Ascending aorta (tissue), 2 donors: ENCODE measurements around the gene IDUA. TPM values are rescaled to one million over a fixed set of nuclear protein-coding genes. Genes with fewer than 3 reads are reported as not detected.

ENCODE experiments used
- DNase-seq, 2 donors: peaks; one replicate each; pipeline ENCODE4 v3.0.0-alpha.2; 2019; ENCODE audit warnings: low spot score in 2 of 2
- H3K27ac ChIP-seq, 2 donors: fragments of 200-600 bp; sonication (generic); one replicate each; pipeline ENCODE4 v1.5.1; 2016 to 2017; ENCODE audit warnings: mild to moderate bottlenecking in 1 of 2
- H3K27me3 ChIP-seq: fragments of 200-600 bp; sonication (generic); one replicate; pipeline ENCODE4 v1.5.1; 2017
- H3K36me3 ChIP-seq, 2 donors: fragments of 200-600 bp; sonication (generic); one replicate each; pipeline ENCODE4 v1.5.1; 2016
- H3K4me1 ChIP-seq, 2 donors: fragments of 200-600 bp; sonication (generic); one replicate each; pipeline ENCODE4 v1.5.1; 2016 to 2017; ENCODE audit warnings: mild to moderate bottlenecking in 1 of 2
- H3K4me3 ChIP-seq, 2 donors: fragments of 200-600 bp; sonication (generic); one replicate each; pipeline ENCODE4 v1.5.1; 2016 to 2017; ENCODE audit warnings: mild to moderate bottlenecking in 1 of 2
- H3K9me3 ChIP-seq, 2 donors: fragments of 200-600 bp; sonication (generic); one replicate each; pipeline ENCODE4 v1.5.1; 2016
- intact Hi-C: fragments of 100-400 bp; cut with DNase I; formaldehyde crosslinking; loops from one replicate; pipeline ENCODE4 v1.15.1; 2023
- total RNA-seq: library from RNA; depleted of rRNA; stranded (reverse); fragments of >200 nt; gene quantifications from one replicate; pipeline ENCODE4 v1.1.0, GENCODE V29; 2016
- TF ChIP-seq, protein P1 (sequence below), 3 experiments: fragments of 200-600 bp in 2 of 3; fragments of 450-650 bp in 1 of 3; sonication (generic) in 2 of 3; IDR thresholded peaks; one replicate each; pipeline ENCODE4 v1.5.1; 2016 to 2019; ENCODE audit warnings: antibody characterized with exemption in 3 of 3, mild to moderate bottlenecking in 1 of 3, moderate library complexity in 1 of 3

Gene IDUA
- total RNA-seq, 1 donor from 2014 or later = 118 TPM

DNA sequence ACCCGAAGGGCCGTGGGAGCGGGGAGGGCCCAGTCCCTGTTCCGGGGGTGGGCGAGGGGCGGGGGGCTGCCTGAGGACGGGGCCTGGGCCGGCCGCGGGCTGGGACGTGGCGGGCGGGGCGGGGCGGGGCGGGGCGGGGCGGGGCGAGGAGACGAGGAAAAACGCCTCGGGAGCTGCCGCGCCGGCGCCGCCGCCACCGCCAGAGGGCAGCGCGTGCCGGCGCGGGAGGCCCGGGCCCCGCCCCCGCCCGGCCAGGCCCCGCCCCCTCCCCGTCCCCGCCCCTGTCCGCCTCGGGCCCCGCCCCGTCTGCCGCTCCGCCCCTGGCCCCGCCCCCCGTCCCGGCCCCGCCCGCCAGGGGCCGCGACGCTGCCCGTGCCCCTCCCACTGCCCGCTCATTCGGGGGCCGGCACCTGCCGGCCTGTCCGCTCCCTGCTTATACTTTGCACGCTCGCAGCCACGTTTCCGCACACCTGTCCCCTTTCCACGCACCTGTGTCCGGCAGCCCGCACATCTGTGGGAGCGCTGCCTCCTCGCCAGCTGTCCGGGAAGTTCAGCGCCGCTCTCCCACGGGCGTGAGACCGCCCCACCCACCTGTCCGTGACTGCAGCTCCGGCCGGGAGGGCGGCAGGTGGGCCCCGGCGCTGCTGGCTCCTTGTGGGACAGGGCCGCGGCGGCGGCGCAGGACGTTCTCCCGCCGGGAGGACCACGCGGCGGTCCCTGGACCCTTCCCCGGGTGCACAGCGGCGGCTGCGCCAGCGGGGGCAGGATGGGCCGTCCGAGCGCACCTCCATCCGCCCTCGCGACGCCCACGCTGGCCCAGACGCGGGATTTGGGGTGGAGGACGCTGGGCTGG lies 22.9 kb downstream of the IDUA start:
- peaks cover 21 to 23% of the 10 kb centered on the region in 2 donors for H3K4me1 ChIP-seq
- H3K27me3 ChIP-seq = no peaks in the 10 kb centered on the region
- DNase-seq = peak in 1 of 2 donors; percentile 82
- H3K9me3 ChIP-seq = no peaks in the 10 kb centered on the region
- intact Hi-C loops = loop anchor here (1.0 to 5.0 kb wide), 7 partner anchors 25 to 238 kb away; partner anchors contain the start of genes CTBP1 and DGKQ
- TF ChIP-seq, protein P1, sequence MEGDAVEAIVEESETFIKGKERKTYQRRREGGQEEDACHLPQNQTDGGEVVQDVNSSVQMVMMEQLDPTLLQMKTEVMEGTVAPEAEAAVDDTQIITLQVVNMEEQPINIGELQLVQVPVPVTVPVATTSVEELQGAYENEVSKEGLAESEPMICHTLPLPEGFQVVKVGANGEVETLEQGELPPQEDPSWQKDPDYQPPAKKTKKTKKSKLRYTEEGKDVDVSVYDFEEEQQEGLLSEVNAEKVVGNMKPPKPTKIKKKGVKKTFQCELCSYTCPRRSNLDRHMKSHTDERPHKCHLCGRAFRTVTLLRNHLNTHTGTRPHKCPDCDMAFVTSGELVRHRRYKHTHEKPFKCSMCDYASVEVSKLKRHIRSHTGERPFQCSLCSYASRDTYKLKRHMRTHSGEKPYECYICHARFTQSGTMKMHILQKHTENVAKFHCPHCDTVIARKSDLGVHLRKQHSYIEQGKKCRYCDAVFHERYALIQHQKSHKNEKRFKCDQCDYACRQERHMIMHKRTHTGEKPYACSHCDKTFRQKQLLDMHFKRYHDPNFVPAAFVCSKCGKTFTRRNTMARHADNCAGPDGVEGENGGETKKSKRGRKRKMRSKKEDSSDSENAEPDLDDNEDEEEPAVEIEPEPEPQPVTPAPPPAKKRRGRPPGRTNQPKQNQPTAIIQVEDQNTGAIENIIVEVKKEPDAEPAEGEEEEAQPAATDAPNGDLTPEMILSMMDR (IDR thresholded peaks at IDR 0.05) = peak in 1 of 3 experiments; percentile 42
- peak overlapping the region; percentile 80 to 89 for H3K4me3 ChIP-seq
- peak overlapping the region; percentile 88 to 89 for H3K27ac ChIP-seq
- H3K36me3 ChIP-seq = no peaks in the 10 kb centered on the region

DNA sequence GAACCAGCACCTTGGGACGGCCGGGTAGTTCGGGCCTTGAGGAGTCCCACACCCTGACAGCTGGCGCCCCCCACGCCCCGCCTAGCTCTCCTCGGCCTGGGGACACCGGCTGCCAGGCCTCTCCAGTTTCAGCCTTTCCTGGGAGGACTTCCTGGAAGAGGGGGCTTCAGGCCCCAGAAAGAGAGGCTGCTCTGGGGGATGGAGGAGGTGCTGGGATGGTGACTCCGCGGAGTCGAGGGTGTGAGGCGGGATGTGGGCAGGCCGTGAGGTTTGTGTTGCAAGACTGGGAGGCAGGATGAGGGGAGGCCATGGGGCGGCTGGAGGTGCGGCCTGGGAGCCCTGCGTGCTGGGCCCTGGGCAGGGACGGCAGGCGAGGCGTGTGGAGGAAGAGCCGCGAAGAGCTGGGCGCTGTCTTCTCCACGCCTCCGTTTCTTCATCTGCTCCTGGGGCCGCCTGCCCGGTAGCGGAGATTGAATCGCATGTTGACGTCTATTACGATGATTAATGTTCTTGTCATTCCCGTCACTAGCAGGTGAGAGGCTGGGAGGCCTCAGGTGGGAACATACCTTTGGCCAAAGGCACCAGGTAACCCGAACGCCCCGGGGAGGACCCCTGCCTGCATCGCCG lies 23.7 kb downstream of the IDUA start:
- Histone ChIP-seq H3K36me3 (no peaks in the 10 kb centered on the region), H3K4me3 (peak overlapping the region; percentile 67 to 89), H3K9me3 (no peaks in the 10 kb centered on the region), H3K27me3 (no peaks in the 10 kb centered on the region), H3K4me1 (peaks cover 21 to 23% of the 10 kb centered on the region in 2 donors), H3K27ac (peak overlapping the region; percentile 88 to 89)
- TF ChIP-seq, protein P1 (IDR thresholded peaks at IDR 0.05) = no peak
- intact Hi-C loops = loop anchor here (1.0 to 5.0 kb wide), 3 partner anchors 24 to 237 kb away; partner anchors contain the start of gene CTBP1
- DNase-seq = peak; percentile 34 to 91

DNA sequence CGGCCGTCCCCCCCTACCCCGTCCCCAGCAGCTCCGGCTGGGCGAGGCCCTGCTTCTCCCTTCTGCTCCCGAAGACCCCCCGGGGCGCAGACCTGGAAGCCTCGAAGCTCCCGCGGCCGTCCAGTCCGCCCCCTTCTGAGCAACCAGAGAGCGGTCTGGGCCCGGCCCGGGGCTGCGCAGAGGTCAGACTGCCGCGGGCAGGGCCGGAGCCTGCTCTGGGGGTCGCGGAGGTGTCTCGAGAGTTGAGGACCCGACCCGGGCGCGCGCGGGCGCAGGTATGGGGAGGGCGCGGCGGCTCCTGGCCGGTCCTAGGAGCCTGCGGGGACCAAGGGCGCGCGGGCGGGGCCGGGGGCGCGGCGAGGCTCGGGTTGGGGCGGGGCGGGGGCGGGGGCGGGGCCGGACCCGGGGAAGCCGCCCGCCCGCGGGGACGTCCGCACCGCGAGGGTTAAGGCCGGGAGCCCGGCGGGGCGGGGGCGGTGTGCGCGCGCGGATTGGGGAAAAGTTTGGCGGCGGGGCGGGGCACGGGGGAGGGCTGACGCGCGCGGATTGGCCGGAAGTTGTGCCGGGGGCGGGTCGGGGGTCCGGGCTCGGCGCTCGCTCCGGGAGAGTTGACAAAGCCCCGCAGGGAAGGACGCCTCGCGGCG lies 24.3 kb downstream of the IDUA start, which contains the start of gene FGFRL1:
Gene FGFRL1 (plus strand): TSS at position 605 of the 644 bp plus-strand sequence. CDS start 860 bp downstream, outside the sequence.
- Histone ChIP-seq H3K36me3 (no peaks in the 10 kb centered on the region), H3K9me3 (no peaks in the 10 kb centered on the region), H3K4me3 (peak within 1 kb of the TSS; percentile 72 to 89), H3K27ac (peak within 1 kb of the TSS; percentile 88 to 89), H3K4me1 (peaks cover 21 to 23% of the 10 kb centered on the region in 2 donors), H3K27me3 (no peaks in the 10 kb centered on the region)
- TF ChIP-seq, protein P1 (IDR thresholded peaks at IDR 0.05) = no peak
- intact Hi-C loops = loop anchor here (5.0 kb wide), 1 partner anchor 236 kb away; the partner anchor contains the start of gene CTBP1
- peak; percentile 60 to 95 for DNase-seq

DNA sequence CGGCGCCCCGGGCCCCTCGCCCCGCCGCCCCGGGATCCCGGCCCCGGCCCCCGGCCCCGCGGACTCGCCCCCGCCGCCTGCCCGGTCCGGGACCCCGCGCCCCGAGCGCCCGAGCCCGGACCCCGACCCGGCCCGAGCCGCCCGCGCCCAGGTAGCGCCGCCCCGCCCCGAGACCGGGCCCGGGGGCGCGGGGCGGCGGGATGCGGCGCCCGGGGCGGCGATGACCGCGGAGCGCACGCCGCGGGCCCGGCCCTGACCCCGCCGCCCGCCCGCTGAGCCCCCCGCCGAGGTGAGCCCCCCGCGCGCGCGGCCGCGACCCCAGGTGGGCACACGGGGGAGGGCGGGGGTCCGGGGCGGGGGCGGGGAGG lies 24.8 kb downstream of the IDUA start:
- Histone ChIP-seq H3K4me3 (peak overlapping the region; percentile 72 to 89), H3K9me3 (no peaks in the 10 kb centered on the region), H3K4me1 (peaks cover 21 to 23% of the 10 kb centered on the region in 2 donors), H3K36me3 (no peaks in the 10 kb centered on the region), H3K27me3 (no peaks in the 10 kb centered on the region), H3K27ac (no peak overlapping the region)
- TF ChIP-seq, protein P1 (IDR thresholded peaks at IDR 0.05) = no peak
- no peak for DNase-seq
- intact Hi-C loops = loop anchor here (5.0 kb wide), 1 partner anchor 236 kb away; the partner anchor contains the start of gene CTBP1

- TF ChIP-seq, protein P1 (IDR thresholded peaks at IDR 0.05) = no peak
- Histone ChIP-seq H3K36me3 (no peaks in the 10 kb centered on the region), H3K27me3 (no peaks in the 10 kb centered on the region), H3K27ac (peak overlapping the region in 1 of 2 donors; percentile 15), H3K4me1 (peaks cover 21 to 23% of the 10 kb centered on the region in 2 donors), H3K4me3 (peak overlapping the region; percentile 72 to 87), H3K9me3 (no peaks in the 10 kb centered on the region)
- DNase-seq = no peak
- intact Hi-C loops = loop anchor here (5.0 kb wide), 1 partner anchor 235 kb away; the partner anchor contains the start of gene CTBP1
Observed at GRCh38 chr4:1012034-1012739, 25.3 kb downstream of the IDUA start.
